Measurements from ENCODE around the gene BICDL2. TPM values are rescaled to one million over a fixed set of nuclear protein-coding genes. Genes with fewer than 3 reads are reported as not detected.

The BICDL2 gene
- total and polyA plus RNA-seq, 2 of the 8 experiments (the other 6 are each of a cell fraction or from before 2014, with no cell fraction given): 7.3 to 15.9 TPM

GRCh38 chr16:3065742-3066439, 29.1 kb upstream of the BICDL2 start:
- Histone ChIP-seq H4K91ac (replicated peaks; ENCODE audit: insufficient read length, low read length) (no peak overlapping the region), H3K56ac (replicated peaks; ENCODE audit: insufficient read length, low read depth, low read length) (no peak overlapping the region), H3K23ac (ENCODE audit: insufficient read length) (no peak overlapping the region), H3K9me3 (ENCODE audit: insufficient read depth in 2 of 2, low read depth in 1 of 2, low read length in 1 of 2) (no peaks in the 10 kb centered on the region), H2BK5ac (ENCODE audit: low read depth, low read length) (peak overlapping the region; percentile 44; the same call in 1 of the 2 replicates), H4K5ac (ENCODE audit: insufficient read length, low read depth, low read length) (no peak overlapping the region), H3K4me2 (ENCODE audit: insufficient read depth in 1 of 2, low read depth in 2 of 2, low read length in 2 of 2) (no peak overlapping the region), H2BK20ac (ENCODE audit: low read length) (0 out of 2 replicates have a peak overlapping the region, but pooled peaks have one; percentile 32), H3K27ac (ENCODE audit: low read depth, low read length) (peak overlapping the region; percentile 23; the same call in 1 of the 2 replicates), H3K18ac (ENCODE audit: extremely low read depth, low read length) (no peak overlapping the region), H2BK120ac (replicated peaks; ENCODE audit: low read depth, low read length) (no peak overlapping the region), H3K27me3 (replicated peaks in 1 of 4; ENCODE audit: control insufficient read depth in 3 of 4, extremely low read depth in 1 of 4, insufficient read depth in 3 of 4, low read length in 3 of 4) (no peaks in the 10 kb centered on the region), H2BK12ac (ENCODE audit: low read depth, low read length) (peak overlapping the region; percentile 94; the same call in 1 of the 2 replicates), H3K4me3 (ENCODE audit: extremely low read depth in 1 of 4, insufficient read depth in 2 of 4, low read depth in 3 of 4, low read length in 4 of 4) (no peak overlapping the region), H3K36me3 (ENCODE audit: control insufficient read depth in 2 of 4, insufficient read depth in 4 of 4, low read length in 3 of 4) (no peaks in the 10 kb centered on the region), H3K4me1 (replicated peaks in 1 of 4; ENCODE audit: control insufficient read depth in 3 of 4, insufficient read depth in 4 of 4, low read length in 3 of 4) (peaks cover 0 to 4% (median 1%) of the 10 kb centered on the region in 4 experiments; a peak in 2 of 7 replicates), H4K20me1 (replicated peaks in 1 of 2; ENCODE audit: control insufficient read depth in 1 of 2, insufficient read depth in 2 of 2, low read length in 2 of 2) (no peaks in the 10 kb centered on the region), H3K14ac (ENCODE audit: insufficient read length) (no peak overlapping the region), H3K4ac (replicated peaks; ENCODE audit: insufficient read length, low read depth, low read length) (no peak overlapping the region), H2AK5ac (ENCODE audit: low read depth, low read length) (no peak overlapping the region), H3K79me2 (ENCODE audit: control insufficient read depth in 1 of 2, insufficient read depth in 2 of 2, low read length in 2 of 2) (no peaks in the 10 kb centered on the region), H3K23me2 (ENCODE audit: low read depth, low read length) (no peaks in the 10 kb centered on the region), H4K8ac (ENCODE audit: extremely low read depth, insufficient read depth, low read length) (no peak overlapping the region), H2BK15ac (ENCODE audit: low read length) (0 out of 2 replicates have a peak overlapping the region, but pooled peaks have one; percentile 67), H3K9ac (replicated peaks in 1 of 4; ENCODE audit: extremely low read depth in 1 of 4, low read depth in 3 of 4, low read length in 3 of 4) (no peak overlapping the region), H2AFZ (ENCODE audit: low read length) (no peak overlapping the region), H3K79me1 (ENCODE audit: low read depth, low read length) (no peaks in the 10 kb centered on the region)
- FAIRE-seq (no peak), DNase-seq (ENCODE audit: low read depth in 1 of 2, low spot score in 2 of 2) (no peak)
- ChIA-PET POLR2A (ENCODE audit: partially characterized antibody) (interaction anchor here (1.1 to 12.7 kb wide), 9 partner anchors 9 to 81 kb away, joined by 3 to 140 read pairs (median 4); partner anchors contain the start of genes CLDN9, ZNF205 and ZSCAN10), CTCF (ENCODE audit: partially characterized antibody) (interaction anchor here (1.0 to 2.8 kb wide), 9 partner anchors 10 to 64 kb away, joined by 3 to 14 read pairs (median 5); no protein-coding TSS in a partner anchor)
- WGBS, 2 experiments (ENCODE audit: extremely low coverage in 1 of 2, insufficient coverage in 1 of 2, insufficient read length in 1 of 2, insufficient replicate concordance in 2 of 2, low coverage in 1 of 2, low lambda C conversion rate in 2 of 2, missing lambda C conversion rate in 1 of 2): 92% methylated on average over 22 of the region's 26 CpGs; no CpG with 5 or more reads in 1 of the 2 experiments

Measured in H1 (cell line).